ENCODE measurements around the gene AUTS2. TPM values are rescaled to one million over a fixed set of nuclear protein-coding genes. Genes with fewer than 3 reads are reported as not detected.

The AUTS2 gene
- polyA plus RNA-seq, 1 donor from 2014 or later, result 97.3 TPM

DNA sequence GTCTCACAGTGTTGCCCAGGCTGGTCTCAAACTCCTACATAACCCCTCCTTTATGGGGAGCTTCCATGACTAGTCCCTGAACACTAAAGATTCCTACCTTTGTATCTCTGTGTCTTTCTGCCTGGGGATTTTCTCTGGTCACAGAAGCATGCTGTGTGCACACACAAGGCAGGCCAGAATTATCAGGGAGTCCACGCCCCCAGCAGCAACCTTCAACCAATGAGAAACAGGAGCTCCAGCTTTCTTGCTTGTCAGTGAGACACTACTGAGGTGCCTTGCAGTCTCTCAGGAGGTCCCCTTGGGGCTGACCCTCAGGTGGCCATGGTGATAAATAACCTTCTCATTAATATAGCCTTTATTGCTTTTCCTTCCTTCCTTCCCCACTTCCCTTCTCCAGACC, 45.1 kb upstream of the AUTS2 start:
- no peak overlapping the region for H3K27ac ChIP-seq (ENCODE audit: low read length)
- TF ChIP-seq SMC3 (conservative IDR thresholded peaks at IDR 0.05; ENCODE audit: poor library complexity), result no peak
- TF ChIP-seq TAF1 (IDR thresholded peaks at IDR 0.05; ENCODE audit: low read depth), result no peak
- TF ChIP-seq, protein P1, sequence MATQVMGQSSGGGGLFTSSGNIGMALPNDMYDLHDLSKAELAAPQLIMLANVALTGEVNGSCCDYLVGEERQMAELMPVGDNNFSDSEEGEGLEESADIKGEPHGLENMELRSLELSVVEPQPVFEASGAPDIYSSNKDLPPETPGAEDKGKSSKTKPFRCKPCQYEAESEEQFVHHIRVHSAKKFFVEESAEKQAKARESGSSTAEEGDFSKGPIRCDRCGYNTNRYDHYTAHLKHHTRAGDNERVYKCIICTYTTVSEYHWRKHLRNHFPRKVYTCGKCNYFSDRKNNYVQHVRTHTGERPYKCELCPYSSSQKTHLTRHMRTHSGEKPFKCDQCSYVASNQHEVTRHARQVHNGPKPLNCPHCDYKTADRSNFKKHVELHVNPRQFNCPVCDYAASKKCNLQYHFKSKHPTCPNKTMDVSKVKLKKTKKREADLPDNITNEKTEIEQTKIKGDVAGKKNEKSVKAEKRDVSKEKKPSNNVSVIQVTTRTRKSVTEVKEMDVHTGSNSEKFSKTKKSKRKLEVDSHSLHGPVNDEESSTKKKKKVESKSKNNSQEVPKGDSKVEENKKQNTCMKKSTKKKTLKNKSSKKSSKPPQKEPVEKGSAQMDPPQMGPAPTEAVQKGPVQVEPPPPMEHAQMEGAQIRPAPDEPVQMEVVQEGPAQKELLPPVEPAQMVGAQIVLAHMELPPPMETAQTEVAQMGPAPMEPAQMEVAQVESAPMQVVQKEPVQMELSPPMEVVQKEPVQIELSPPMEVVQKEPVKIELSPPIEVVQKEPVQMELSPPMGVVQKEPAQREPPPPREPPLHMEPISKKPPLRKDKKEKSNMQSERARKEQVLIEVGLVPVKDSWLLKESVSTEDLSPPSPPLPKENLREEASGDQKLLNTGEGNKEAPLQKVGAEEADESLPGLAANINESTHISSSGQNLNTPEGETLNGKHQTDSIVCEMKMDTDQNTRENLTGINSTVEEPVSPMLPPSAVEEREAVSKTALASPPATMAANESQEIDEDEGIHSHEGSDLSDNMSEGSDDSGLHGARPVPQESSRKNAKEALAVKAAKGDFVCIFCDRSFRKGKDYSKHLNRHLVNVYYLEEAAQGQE (IDR thresholded peaks at IDR 0.05; ENCODE audit: borderline replicate concordance), result no peak
- no peak for TF ChIP-seq POLR2AphosphoS5 (IDR thresholded peaks at IDR 0.05)
- no peak for TF ChIP-seq EP300 (conservative IDR thresholded peaks at IDR 0.05; ENCODE audit: poor library complexity, severe bottlenecking)
- TF ChIP-seq RAD21 (conservative IDR thresholded peaks at IDR 0.05), result no peak
- TF ChIP-seq, protein P2, sequence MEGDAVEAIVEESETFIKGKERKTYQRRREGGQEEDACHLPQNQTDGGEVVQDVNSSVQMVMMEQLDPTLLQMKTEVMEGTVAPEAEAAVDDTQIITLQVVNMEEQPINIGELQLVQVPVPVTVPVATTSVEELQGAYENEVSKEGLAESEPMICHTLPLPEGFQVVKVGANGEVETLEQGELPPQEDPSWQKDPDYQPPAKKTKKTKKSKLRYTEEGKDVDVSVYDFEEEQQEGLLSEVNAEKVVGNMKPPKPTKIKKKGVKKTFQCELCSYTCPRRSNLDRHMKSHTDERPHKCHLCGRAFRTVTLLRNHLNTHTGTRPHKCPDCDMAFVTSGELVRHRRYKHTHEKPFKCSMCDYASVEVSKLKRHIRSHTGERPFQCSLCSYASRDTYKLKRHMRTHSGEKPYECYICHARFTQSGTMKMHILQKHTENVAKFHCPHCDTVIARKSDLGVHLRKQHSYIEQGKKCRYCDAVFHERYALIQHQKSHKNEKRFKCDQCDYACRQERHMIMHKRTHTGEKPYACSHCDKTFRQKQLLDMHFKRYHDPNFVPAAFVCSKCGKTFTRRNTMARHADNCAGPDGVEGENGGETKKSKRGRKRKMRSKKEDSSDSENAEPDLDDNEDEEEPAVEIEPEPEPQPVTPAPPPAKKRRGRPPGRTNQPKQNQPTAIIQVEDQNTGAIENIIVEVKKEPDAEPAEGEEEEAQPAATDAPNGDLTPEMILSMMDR (IDR thresholded peaks at IDR 0.05; ENCODE audit: poor library complexity, severe bottlenecking), result no peak
- no peak for TF ChIP-seq MXI1 (conservative IDR thresholded peaks at IDR 0.05; ENCODE audit: poor library complexity, severe bottlenecking)
- no peak for TF ChIP-seq EZH2 (IDR thresholded peaks at IDR 0.05; ENCODE audit: borderline replicate concordance, insufficient read depth, low read length, poor library complexity, severe bottlenecking)
- no peak overlapping the region for H3K9ac ChIP-seq (ENCODE audit: low read length)

DNA sequence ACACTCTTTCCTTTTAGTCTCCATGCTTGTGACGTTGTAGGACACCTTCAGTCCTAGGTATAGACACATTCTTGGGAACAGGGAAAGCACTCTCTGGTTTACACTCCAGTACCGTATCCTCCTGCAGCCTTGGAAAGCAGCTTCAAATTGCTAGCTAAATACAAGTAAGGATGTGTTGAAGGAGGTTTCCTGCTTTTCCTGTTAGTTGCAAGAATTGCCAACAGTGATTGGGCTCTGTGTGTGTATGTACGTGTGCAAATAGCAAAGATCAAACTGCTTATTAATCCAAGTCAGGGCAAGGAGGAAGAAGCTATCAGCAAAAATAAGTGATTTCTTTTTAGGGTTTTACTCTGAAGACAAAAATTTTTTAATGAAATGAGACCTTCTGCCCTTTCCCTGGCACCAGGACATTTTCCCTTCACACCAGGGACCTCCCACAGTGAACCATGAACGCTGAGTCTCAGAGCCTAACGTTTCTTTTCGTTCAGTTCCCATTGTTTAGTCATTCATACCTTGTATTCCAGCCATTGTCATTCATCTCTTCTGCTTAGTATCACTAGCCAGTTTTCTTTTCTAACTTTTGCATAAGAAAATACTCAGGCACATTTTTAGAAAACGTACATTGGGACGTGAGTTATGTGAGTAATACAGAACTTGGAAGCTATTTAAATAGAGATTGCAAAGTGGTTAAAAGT, 36.9 kb upstream of the AUTS2 start:
- TF ChIP-seq SMC3 (conservative IDR thresholded peaks at IDR 0.05; ENCODE audit: poor library complexity), result no peak
- no peak for TF ChIP-seq TAF1 (IDR thresholded peaks at IDR 0.05; ENCODE audit: low read depth)
- TF ChIP-seq, protein P2 (IDR thresholded peaks at IDR 0.05; ENCODE audit: poor library complexity, severe bottlenecking), result no peak
- no peak for TF ChIP-seq RAD21 (conservative IDR thresholded peaks at IDR 0.05)
- TF ChIP-seq EZH2 (IDR thresholded peaks at IDR 0.05; ENCODE audit: borderline replicate concordance, insufficient read depth, low read length, poor library complexity, severe bottlenecking), result no peak
- no peak for TF ChIP-seq EP300 (conservative IDR thresholded peaks at IDR 0.05; ENCODE audit: poor library complexity, severe bottlenecking)
- TF ChIP-seq MXI1 (conservative IDR thresholded peaks at IDR 0.05; ENCODE audit: poor library complexity, severe bottlenecking), result no peak
- no peak for TF ChIP-seq POLR2AphosphoS5 (IDR thresholded peaks at IDR 0.05)
- TF ChIP-seq, protein P1 (IDR thresholded peaks at IDR 0.05; ENCODE audit: borderline replicate concordance), result no peak
- Histone ChIP-seq H3K36me3 (ENCODE audit: insufficient read depth, low read length) (no peaks in the 10 kb centered on the region), H4K20me1 (ENCODE audit: insufficient read depth) (no peaks in the 10 kb centered on the region), H3F3A (ENCODE audit: insufficient read depth, low read length, poor library complexity, severe bottlenecking) (no peaks in the 10 kb centered on the region), H2AFZ (ENCODE audit: low read depth, low read length) (no peak overlapping the region), H3K27ac (ENCODE audit: low read length) (no peak overlapping the region), H3K27me3 (ENCODE audit: insufficient read depth, low read depth, low read length) (no peaks in the 10 kb centered on the region), H3K9me2 (ENCODE audit: insufficient read depth, low read length) (no peaks in the 10 kb centered on the region), H3K9ac (ENCODE audit: low read length) (no peak overlapping the region), H3K79me2 (replicated peaks; ENCODE audit: insufficient read depth, low read length) (no peaks in the 10 kb centered on the region), H3K4me2 (ENCODE audit: low read length) (no peak overlapping the region), H3K4me3 (ENCODE audit: low read length) (no peak overlapping the region), H3K9me3 (ENCODE audit: low read length) (no peaks in the 10 kb centered on the region)

More for the DNA sequence above, 45.1 kb upstream of the AUTS2 start:
- Histone ChIP-seq H3K4me2 (ENCODE audit: low read length) (no peak overlapping the region), H3K36me3 (ENCODE audit: insufficient read depth, low read length) (no peaks in the 10 kb centered on the region), H3F3A (ENCODE audit: insufficient read depth, low read length, poor library complexity, severe bottlenecking) (no peaks in the 10 kb centered on the region), H3K27me3 (ENCODE audit: insufficient read depth, low read depth, low read length) (no peaks in the 10 kb centered on the region), H3K9me3 (ENCODE audit: low read length) (no peaks in the 10 kb centered on the region), H4K20me1 (ENCODE audit: insufficient read depth) (no peaks in the 10 kb centered on the region), H3K9me2 (ENCODE audit: insufficient read depth, low read length) (no peaks in the 10 kb centered on the region), H3K79me2 (replicated peaks; ENCODE audit: insufficient read depth, low read length) (no peaks in the 10 kb centered on the region), H3K4me3 (ENCODE audit: low read length) (no peak overlapping the region), H2AFZ (ENCODE audit: low read depth, low read length) (no peak overlapping the region)
